ENCODE results near the gene MYRF. TPM values are rescaled to one million over a fixed set of nuclear protein-coding genes. Genes with fewer than 3 reads are reported as not detected.

The MYRF gene
- total and polyA plus RNA-seq, 2 of the 13 experiments (the other 11 are each of a cell fraction or from before 2014, with no cell fraction given): 10.2 to 25.9 TPM

DNA sequence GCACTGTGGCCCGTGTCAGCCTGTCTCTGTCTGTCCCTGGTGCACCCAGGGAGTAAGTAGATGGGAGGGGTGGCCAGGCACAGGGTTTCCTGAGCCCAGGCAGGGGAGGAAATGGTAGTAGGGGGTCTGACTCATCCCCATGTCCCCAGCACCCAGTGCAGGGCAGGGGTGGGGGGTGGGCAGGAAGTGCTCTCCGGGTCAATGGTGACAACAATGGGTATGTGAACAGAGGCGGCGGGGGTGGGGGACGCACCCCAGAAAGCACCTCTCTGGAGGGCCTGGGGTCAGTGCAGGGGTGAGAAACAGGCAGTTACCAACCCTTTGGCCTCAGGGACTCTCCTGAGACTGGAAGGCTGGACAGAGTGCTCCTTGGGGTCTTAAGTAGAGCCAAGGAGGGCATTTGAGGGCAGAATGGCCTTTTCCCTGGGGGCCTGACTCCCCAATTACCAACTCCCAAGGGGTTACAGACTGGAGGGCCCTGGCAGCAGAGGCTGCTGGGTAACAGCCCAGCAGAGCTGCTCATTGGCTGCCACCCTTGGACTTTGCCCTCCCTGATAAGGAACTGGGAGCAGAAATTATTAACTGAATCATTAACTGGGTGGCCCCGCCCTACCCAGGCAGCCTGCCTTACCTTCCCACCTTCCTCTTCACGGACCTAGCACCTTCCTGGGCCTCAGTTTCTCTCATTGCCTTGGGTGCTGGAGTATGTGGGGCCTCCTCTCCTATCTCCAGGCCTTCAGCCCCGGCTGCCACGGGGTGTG is 4.2 kb downstream of the MYRF start (continued):
- peak; percentile 51 for TF ChIP-seq NCOA2 (CRISPR knock-in tag; IDR thresholded peaks at IDR 0.05)
- peak; percentile 81; the same call in 1 of the 2 replicates for TF ChIP-seq ZNF746 (CRISPR knock-in tag; IDR thresholded peaks at IDR 0.05)
- no peak for TF ChIP-seq SP1 (IDR thresholded peaks at IDR 0.05)
- TF ChIP-seq SP1 (CRISPR knock-in tag; IDR thresholded peaks at IDR 0.05): peak; percentile 26; the same call in 1 of the 2 replicates
- TF ChIP-seq ZNF230 (CRISPR knock-in tag; IDR thresholded peaks at IDR 0.05): 0 out of 2 replicates have a peak, but pooled peaks have one; percentile 46
- peak; percentile 91 for TF ChIP-seq ZFY (CRISPR knock-in tag; IDR thresholded peaks at IDR 0.05)
- no peak for TF ChIP-seq ZNF292 (CRISPR knock-in tag; IDR thresholded peaks at IDR 0.05; ENCODE audit: borderline replicate concordance, low read depth)
- no peak for TF ChIP-seq CCDC6 (CRISPR knock-in tag; IDR thresholded peaks at IDR 0.05)
- 0 out of 2 replicates have a peak, but pooled peaks have one; percentile 31 for TF ChIP-seq ZNF441 (CRISPR knock-in tag; IDR thresholded peaks at IDR 0.05; ENCODE audit: borderline replicate concordance)
- TF ChIP-seq ZNF24 (IDR thresholded peaks at IDR 0.05): no peak
- TF ChIP-seq SATB2 (CRISPR knock-in tag; IDR thresholded peaks at IDR 0.05): peak; percentile 92
- TF ChIP-seq, protein P1, sequence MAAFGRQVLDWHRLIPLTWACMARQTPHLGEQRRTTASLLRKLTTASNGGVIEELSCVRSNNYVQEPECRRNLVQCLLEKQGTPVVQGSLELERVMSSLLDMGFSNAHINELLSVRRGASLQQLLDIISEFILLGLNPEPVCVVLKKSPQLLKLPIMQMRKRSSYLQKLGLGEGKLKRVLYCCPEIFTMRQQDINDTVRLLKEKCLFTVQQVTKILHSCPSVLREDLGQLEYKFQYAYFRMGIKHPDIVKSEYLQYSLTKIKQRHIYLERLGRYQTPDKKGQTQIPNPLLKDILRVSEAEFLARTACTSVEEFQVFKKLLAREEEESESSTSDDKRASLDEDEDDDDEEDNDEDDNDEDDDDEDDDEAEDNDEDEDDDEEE (CRISPR knock-in tag; IDR thresholded peaks at IDR 0.05): peak; percentile 40; the same call in 1 of the 2 replicates
- no peak for TF ChIP-seq ELF4 (CRISPR knock-in tag; IDR thresholded peaks at IDR 0.05; ENCODE audit: borderline replicate concordance)
- TF ChIP-seq RXRA (CRISPR knock-in tag; IDR thresholded peaks at IDR 0.05): peak; percentile 95
- TF ChIP-seq ZNF180 (CRISPR knock-in tag; IDR thresholded peaks at IDR 0.05; ENCODE audit: borderline replicate concordance, low read depth): no peak
- peak; percentile 75 for TF ChIP-seq MED13 (CRISPR knock-in tag; IDR thresholded peaks at IDR 0.05)
- TF ChIP-seq, protein P2, sequence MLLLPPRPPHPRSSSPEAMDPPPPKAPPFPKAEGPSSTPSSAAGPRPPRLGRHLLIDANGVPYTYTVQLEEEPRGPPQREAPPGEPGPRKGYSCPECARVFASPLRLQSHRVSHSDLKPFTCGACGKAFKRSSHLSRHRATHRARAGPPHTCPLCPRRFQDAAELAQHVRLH (CRISPR knock-in tag; IDR thresholded peaks at IDR 0.05; ENCODE audit: borderline replicate concordance, low read depth): peak; percentile 15; the same call in 1 of the 2 replicates
- no peak for TF ChIP-seq ZNF496 (CRISPR knock-in tag; IDR thresholded peaks at IDR 0.05; ENCODE audit: insufficient replicate concordance)
- TF ChIP-seq ZNF101 (CRISPR knock-in tag; IDR thresholded peaks at IDR 0.05; ENCODE audit: borderline replicate concordance, low read depth): no peak
- TF ChIP-seq, protein P3, sequence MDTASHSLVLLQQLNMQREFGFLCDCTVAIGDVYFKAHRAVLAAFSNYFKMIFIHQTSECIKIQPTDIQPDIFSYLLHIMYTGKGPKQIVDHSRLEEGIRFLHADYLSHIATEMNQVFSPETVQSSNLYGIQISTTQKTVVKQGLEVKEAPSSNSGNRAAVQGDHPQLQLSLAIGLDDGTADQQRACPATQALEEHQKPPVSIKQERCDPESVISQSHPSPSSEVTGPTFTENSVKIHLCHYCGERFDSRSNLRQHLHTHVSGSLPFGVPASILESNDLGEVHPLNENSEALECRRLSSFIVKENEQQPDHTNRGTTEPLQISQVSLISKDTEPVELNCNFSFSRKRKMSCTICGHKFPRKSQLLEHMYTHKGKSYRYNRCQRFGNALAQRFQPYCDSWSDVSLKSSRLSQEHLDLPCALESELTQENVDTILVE (CRISPR knock-in tag; IDR thresholded peaks at IDR 0.05): peak; percentile 22; the same call in 1 of the 2 replicates
- TF ChIP-seq ZSCAN31 (CRISPR knock-in tag; IDR thresholded peaks at IDR 0.05; ENCODE audit: low read depth): peak; percentile 63; the same call in 1 of the 2 replicates
- TF ChIP-seq, protein P4, sequence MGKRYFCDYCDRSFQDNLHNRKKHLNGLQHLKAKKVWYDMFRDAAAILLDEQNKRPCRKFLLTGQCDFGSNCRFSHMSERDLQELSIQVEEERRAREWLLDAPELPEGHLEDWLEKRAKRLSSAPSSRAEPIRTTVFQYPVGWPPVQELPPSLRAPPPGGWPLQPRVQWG (CRISPR knock-in tag; IDR thresholded peaks at IDR 0.05; ENCODE audit: borderline replicate concordance, low read depth): no peak
- TF ChIP-seq ZNF337 (CRISPR knock-in tag; IDR thresholded peaks at IDR 0.05; ENCODE audit: borderline replicate concordance, low read depth): no peak
- TF ChIP-seq RELA (CRISPR knock-in tag; IDR thresholded peaks at IDR 0.05): no peak
- no peak for TF ChIP-seq ZNF431 (CRISPR knock-in tag; IDR thresholded peaks at IDR 0.05; ENCODE audit: borderline replicate concordance, low read depth)
- TF ChIP-seq GPN1 (CRISPR knock-in tag; IDR thresholded peaks at IDR 0.05; ENCODE audit: borderline replicate concordance): no peak
- no peak for TF ChIP-seq ZNF562 (CRISPR knock-in tag; IDR thresholded peaks at IDR 0.05; ENCODE audit: borderline replicate concordance)
- peak; percentile 54; the same call in 1 of the 2 replicates for TF ChIP-seq SP5 (CRISPR knock-in tag; IDR thresholded peaks at IDR 0.05; ENCODE audit: borderline replicate concordance, low read depth)
- no peak for TF ChIP-seq ZNF556 (CRISPR knock-in tag; IDR thresholded peaks at IDR 0.05; ENCODE audit: borderline replicate concordance)

Data from HepG2 (cell line).